Measurements from ENCODE around the gene LYVE1. TPM values are rescaled to one million over a fixed set of nuclear protein-coding genes. Genes with fewer than 3 reads are reported as not detected.

LYVE1 gene
- total RNA-seq, 1 donor from 2014 or later = 108 TPM

- H3K27me3 ChIP-seq = no peaks in the 10 kb centered on the region
- H3K36me3 ChIP-seq = peaks cover 30% of the 10 kb centered on the region
- no peaks in the 10 kb centered on the region for H3K9me3 ChIP-seq
- DNase-seq (no peak), ATAC-seq (no peak)
- H3K27ac ChIP-seq = no peak overlapping the region
- H3K4me1 ChIP-seq = peaks cover 10% of the 10 kb centered on the region
- intact Hi-C loops (cut with DNase I) = no loop called here
- H3K4me3 ChIP-seq = no peak overlapping the region
- no peak for TF ChIP-seq CTCF (IDR thresholded peaks at IDR 0.05)
Measured at GRCh38 chr11:10534316-10534715, 34.1 kb downstream of the LYVE1 start.

GRCh38 chr11:10533323-10533722 is 35.1 kb downstream of the LYVE1 start:
- H3K27me3 ChIP-seq = no peaks in the 10 kb centered on the region
- DNase-seq (no peak), ATAC-seq (no peak)
- no peak overlapping the region for H3K27ac ChIP-seq
- H3K9me3 ChIP-seq = no peaks in the 10 kb centered on the region
- intact Hi-C loops (cut with DNase I) = no loop called here
- no peak overlapping the region for H3K4me3 ChIP-seq
- peaks cover 3% of the 10 kb centered on the region for H3K4me1 ChIP-seq
- H3K36me3 ChIP-seq = peaks cover 40% of the 10 kb centered on the region
- TF ChIP-seq CTCF (IDR thresholded peaks at IDR 0.05) = no peak

GRCh38 chr11:10532526-10532925 is 35.9 kb downstream of the LYVE1 start:
- intact Hi-C loops (cut with DNase I) = no loop called here
- DNase-seq (no peak), ATAC-seq (no peak)
- H3K4me1 ChIP-seq = no peaks in the 10 kb centered on the region
- no peaks in the 10 kb centered on the region for H3K9me3 ChIP-seq
- no peak overlapping the region for H3K4me3 ChIP-seq
- H3K36me3 ChIP-seq = peaks cover 46% of the 10 kb centered on the region
- TF ChIP-seq CTCF (IDR thresholded peaks at IDR 0.05) = no peak
- H3K27me3 ChIP-seq = no peaks in the 10 kb centered on the region
- no peak overlapping the region for H3K27ac ChIP-seq

GRCh38 chr11:10529279-10529678 is 39.2 kb downstream of the LYVE1 start:
- no peak for TF ChIP-seq CTCF (IDR thresholded peaks at IDR 0.05)
- Histone ChIP-seq H3K4me3 (no peak overlapping the region), H3K9me3 (no peaks in the 10 kb centered on the region), H3K4me1 (no peaks in the 10 kb centered on the region), H3K27me3 (no peaks in the 10 kb centered on the region), H3K27ac (no peak overlapping the region), H3K36me3 (peaks cover 74% of the 10 kb centered on the region)
- ATAC-seq = no peak
- no peak for DNase-seq
- intact Hi-C loops (cut with DNase I) = no loop called here

- TF ChIP-seq CTCF (IDR thresholded peaks at IDR 0.05) = no peak
- no peaks in the 10 kb centered on the region for H3K9me3 ChIP-seq
- no peaks in the 10 kb centered on the region for H3K4me1 ChIP-seq
- H3K36me3 ChIP-seq = peaks cover 80% of the 10 kb centered on the region
- DNase-seq (no peak), ATAC-seq (no peak)
- intact Hi-C loops (cut with DNase I) = no loop called here
- no peak overlapping the region for H3K27ac ChIP-seq
- H3K4me3 ChIP-seq = no peak overlapping the region
- no peaks in the 10 kb centered on the region for H3K27me3 ChIP-seq
Measured at GRCh38 chr11:10528121-10528520, 40.3 kb downstream of the LYVE1 start.
